HG03565 (cell line): ENCODE measurements around the gene HLF.

Source experiments
- ATAC-seq: cut with Tn5 transposase; IDR thresholded peaks from one replicate; pipeline ENCODE4 v1.9.1; 2021; ENCODE audit warnings: mild to moderate bottlenecking, moderate library complexity; ENCODE audit not compliant: unreplicated experiment

The HLF gene

GRCh38 chr17:55289978-55290377 lies 25.2 kb downstream of the HLF start:
- ATAC-seq: no peak

DNA sequence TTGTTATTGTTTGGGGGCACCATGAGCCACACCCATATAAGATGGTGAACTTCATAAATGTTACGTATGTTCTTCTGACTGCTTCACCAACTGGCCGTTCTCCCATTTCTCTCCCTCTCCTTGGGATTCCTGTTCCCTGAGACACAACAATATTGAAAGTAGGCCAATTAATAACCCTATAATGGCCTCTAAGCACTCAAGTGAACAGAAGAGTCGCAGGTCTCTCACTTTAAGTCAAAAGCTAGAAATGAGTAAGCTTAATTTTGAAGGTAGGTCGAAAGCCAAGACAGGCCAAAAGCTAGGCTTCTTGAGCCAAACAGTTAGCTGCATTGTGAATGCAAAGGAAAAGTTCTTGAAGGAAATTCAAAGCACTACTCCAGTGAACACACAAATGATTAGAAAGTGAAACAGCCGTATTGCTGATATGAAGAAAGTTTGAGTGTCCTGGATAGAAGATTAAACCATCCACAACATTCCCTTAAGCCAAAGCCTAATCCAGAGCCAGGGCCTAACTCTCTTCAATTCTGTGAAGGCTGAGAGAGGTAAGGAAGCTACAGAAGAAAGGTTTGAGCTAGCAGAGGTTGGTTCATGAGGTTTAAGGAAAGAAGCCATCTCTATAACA lies 25.8 kb downstream of the HLF start:
- no peak for ATAC-seq

DNA sequence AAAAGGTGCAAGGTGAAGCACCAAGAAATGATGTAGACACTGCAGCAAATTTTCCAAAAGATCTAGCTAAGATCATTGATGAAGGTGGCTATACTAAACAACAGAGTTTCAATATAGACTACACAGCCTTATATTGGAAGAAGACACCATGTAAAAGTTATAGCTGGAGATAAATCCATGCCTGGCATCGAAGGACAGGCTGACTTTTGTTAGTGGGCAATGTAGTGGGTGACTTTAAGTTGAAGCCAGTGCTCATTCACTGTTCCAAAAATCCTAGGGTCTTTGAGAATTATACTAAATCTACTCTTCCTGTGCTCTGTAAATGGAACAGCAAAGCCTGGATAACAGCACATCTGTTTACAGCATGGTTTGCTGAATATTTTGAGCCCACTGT lies 26.4 kb downstream of the HLF start:
- no peak for ATAC-seq

GRCh38 chr17:55292094-55292493 lies 27.3 kb downstream of the HLF start:
- ATAC-seq: no peak

DNA sequence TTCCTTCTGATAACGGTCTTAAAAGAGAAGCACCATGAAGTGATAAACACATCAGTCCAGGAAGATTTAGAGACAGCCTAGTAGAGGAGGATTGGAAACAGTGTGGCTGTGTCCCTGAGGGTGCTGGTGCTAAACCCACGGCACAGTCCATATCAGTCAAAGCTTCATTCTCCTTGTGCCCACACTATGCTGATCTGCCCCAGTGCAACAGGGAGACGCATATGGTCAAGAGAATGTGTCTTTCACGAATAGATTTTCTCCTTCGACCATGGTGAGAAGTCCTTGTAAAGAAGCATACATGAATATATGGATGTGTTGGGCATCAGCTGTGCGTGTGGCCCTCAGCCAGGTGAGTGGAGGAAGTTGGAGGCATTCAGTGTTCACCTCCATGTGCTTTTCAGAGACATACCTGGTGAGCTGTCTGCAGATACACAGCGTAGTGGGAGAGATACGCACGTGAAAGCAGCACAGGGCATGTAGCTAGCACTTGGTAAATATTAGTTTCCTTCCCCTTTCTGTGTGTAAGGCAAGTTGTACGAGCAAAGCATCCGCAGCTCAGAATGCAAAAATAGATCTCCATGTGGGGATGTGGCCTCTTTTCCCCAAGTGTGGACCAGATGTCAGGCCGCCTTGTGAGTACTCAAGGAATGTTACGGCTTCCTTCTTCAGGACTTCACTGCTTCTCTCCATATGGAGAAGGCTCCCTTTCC lies 29.4 kb downstream of the HLF start:
- ATAC-seq: no peak

DNA sequence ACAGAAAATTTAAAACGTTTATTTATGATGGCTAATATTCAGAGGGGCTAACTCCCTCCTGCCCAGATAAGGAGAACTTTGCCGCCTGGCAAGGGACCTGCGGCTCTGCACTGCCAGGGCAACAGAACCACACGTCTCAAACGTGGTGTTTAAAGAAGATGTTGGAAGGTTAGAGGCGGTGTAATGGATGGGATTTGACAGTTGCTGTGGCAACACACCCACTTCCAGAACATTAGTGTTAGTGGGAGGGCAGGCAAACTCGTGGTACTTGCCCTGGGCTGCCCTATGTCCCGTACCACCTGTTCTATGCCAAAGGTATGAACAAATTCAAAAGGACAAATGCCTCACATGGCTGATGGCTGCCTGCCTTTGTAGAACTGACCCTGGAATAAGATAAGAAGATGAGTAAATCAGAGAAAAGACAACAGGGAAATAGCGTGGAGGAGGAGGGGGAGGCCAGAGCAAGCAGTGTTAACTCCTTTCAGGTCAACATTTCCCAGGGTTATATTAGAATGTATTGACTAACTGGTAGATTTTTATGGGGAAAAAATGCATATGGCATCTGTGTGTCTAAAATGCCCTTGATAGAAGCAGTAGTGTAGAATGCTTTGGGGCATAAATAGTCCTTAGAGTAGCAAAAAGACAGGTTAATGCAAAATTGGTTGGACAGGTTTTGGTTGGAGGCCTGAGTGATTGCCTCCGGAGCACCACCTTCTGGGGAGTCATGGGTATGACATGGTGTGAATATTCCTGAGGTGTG lies 30.8 kb downstream of the HLF start:
- ATAC-seq: peak; percentile 88

- no peak for ATAC-seq
Measured at GRCh38 chr17:55296171-55296695, 31.5 kb downstream of the HLF start.

GRCh38 chr17:55296699-55297098 lies 31.9 kb downstream of the HLF start:
- no peak for ATAC-seq

GRCh38 chr17:55298111-55298730 lies 33.5 kb downstream of the HLF start:
- ATAC-seq: no peak

GRCh38 chr17:55299162-55299838 lies 34.5 kb downstream of the HLF start:
- ATAC-seq: no peak

DNA sequence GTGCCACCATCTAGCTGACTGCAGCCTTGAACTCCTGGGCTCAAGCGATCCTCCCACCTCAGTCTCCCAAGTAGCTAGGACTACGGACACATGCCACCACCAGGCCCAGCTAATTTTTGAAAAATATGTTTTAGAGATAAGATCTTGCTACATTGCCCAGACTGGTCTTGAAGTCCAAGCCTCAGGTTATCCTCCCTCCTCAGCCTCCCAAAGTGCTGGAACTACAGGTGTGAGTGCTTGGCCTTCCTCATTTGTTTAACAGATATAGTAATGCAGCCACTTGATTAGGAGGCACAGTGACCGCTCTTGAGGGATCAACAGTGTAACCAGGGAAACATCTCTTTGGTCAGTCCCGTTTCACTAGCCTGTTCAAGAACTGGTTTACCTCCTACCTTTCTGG lies 35.1 kb downstream of the HLF start:
- ATAC-seq: no peak

- no peak for ATAC-seq
Measured at GRCh38 chr17:55300479-55301290, 35.9 kb downstream of the HLF start.

DNA sequence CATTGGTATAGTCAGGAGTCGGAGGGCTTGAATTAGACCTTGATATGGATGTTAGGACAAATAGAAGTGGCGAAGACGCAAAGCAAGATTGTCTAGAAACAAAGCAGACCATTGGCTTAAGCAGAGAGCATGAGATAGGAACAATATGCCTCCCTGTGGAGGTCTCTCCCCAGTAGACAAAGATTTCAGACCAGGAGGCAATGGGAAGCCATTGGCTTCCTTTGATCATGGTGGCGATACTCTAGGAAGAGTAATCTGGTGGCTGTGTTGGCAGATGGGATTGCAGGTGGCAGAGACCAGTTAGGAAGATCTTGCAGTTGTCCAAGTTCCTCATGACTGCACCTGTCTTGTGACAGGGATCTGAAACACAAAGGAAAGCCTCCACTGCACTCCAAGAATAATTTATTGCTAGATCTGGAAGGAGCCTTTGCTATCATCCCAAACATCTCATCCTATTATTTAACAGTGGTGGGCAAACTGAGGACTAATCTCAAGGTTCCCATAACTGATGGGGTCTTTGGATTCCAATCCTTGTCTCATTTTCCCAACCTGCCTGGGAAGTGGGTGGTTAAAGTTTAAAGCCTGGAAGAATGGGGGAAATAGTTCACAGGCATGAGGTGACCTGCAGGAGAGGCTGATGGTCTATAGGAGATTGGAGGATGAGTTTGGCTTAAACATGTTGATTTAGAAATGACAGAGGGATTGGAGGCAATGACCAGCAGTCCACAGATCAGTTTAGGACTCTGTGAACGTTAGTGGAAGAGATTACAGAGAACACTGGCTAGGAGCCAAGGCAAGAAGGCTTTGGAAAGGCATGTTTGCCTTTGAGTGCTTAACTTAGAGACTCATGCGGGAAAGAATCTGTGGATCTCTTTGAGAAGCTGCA lies 37.0 kb downstream of the HLF start:
- ATAC-seq: no peak

GRCh38 chr17:55302407-55302787 lies 37.6 kb downstream of the HLF start:
- ATAC-seq: no peak

- ATAC-seq: no peak
Measured at GRCh38 chr17:55303008-55303493, 38.3 kb downstream of the HLF start.

GRCh38 chr17:55303701-55304145 lies 39.0 kb downstream of the HLF start:
- ATAC-seq: no peak

- ATAC-seq: no peak
Measured at GRCh38 chr17:55304171-55304859, 39.6 kb downstream of the HLF start.
